Measurements from ENCODE around the gene MSLN.

MSLN gene

DNA sequence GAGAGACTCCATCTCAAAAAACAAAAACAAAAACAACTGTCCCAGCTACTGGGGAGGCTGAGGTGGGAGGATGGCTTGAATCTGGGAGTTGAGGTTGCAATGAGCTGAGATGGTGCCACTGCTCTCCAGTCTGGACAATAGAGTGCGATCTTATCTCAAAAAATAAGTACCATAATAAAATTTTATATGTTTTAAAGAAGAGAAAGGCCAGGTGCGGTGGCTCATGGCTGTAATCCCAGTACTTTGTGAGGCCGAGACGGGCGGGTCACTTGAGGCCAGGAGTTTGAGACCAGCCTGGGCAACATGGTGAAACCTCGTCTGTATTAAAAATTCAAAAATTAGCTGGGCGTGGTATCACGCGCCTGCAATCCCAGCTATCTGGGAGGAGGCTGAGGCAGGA is 16.3 kb downstream of the MSLN start:
- no peak for DNase-seq (ENCODE audit: low spot score)

DNA sequence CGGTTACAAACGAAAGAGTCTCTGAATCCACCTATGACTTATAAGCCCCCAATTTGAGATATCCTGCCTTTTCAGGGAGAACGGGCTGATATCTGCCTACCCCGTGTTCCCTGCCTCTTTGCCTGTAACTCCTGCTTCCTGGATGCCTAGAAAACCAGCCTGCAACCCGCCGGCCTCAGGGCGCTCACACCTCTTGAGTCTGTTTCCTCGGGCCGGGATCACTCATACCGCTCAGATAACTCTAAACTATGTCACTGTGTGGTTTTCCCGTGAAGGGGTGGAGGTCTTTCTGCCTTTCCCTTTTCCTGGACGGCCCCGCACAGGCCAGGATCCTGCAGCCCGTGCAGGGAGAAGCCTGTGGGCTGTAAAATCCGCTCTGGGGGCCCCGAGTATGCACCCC is 17.3 kb downstream of the MSLN start:
- DNase-seq (ENCODE audit: low spot score) = no peak

- no peak for DNase-seq (ENCODE audit: low spot score)
Observed at GRCh38 chr16:778447-778846, 17.9 kb downstream of the MSLN start.

DNA sequence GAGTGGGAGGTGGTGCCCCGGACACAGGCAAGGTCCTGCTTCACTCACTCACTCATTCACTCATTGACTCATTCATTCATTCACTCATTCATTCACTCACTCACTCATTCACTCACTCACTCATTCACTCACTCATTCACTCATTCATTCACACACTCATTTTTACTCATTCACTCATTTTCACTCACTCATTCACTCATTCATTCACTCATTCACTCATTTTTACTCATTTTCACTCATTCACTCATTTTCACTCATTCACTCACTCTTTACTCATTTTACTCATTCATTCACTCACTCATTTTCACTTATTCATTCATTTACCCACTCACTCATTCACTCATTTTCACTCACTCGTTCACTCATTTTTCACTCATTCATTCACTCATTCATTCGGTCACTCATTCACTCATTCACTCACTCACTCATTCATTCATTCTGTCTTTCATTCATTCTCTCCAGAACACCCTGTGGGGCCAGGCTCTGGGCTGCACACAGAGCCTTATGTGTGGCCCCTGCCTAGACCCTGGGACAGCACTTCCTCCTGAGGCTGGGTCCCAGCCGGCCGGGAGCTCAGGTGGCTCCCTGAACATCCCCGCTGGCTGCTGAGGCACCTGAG is 18.5 kb downstream of the MSLN start:
- DNase-seq (ENCODE audit: low spot score) = no peak

DNA sequence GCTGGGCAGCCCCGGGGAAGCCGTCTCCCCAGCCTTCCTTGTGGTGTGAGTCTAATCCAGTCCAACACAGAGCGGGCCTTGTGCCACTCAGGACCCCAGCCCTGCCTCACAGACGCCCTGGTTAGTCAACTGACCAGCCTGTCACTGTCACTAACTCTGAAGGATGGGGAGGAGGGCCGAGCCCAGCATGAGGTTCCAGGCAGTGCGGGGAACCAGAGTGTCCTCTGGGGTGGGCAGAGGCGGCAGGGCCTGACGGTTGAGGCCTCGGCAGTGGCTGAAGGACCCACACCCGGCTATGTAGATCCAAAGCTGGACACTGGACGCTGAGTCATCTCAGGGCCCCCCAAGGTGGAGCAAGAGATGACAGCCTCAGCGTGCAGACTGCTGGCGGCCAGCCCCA is 19.0 kb downstream of the MSLN start:
- DNase-seq (ENCODE audit: low spot score) = no peak

- DNase-seq (ENCODE audit: low spot score) = no peak
Observed at GRCh38 chr16:780296-780695, 19.8 kb downstream of the MSLN start.

DNA sequence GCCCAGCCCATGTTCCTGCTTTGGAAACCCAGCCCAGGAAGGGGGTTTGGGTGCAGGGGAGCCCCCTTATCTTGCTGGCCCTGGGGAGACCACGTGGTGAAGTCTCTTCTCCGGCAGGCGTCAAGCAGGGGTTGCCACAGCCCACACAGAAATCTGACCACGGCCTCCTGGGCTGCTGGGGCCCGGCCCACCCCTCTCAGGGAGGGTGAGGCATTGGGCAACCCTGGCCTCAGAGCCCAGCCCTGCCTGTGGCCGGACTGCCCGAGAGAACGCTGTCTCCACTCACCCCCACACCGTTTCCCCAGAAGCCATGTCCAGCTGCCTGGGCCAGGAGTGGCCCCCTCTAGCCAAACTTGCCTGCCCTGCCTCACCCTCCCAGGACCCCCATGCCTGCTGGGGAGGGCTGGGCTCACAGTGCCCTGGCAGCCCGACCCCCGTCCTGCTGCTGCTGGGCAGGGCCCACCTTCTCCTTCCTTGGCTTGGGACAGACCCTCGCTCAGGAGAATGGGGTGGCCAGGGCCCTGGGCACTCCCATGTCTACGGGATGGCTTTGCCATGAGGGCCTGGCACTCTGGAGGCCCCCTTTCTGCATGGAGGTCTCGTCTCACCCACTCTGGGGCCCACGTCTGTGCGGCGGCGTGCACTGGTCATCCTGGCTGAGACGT is 20.9 kb downstream of the MSLN start:
- no peak for DNase-seq (ENCODE audit: low spot score)

- DNase-seq (ENCODE audit: low spot score) = no peak
Observed at GRCh38 chr16:782258-782657, 21.7 kb downstream of the MSLN start.

GRCh38 chr16:782766-783403 is 22.4 kb downstream of the MSLN start:
- DNase-seq (ENCODE audit: low spot score) = no peak

DNA sequence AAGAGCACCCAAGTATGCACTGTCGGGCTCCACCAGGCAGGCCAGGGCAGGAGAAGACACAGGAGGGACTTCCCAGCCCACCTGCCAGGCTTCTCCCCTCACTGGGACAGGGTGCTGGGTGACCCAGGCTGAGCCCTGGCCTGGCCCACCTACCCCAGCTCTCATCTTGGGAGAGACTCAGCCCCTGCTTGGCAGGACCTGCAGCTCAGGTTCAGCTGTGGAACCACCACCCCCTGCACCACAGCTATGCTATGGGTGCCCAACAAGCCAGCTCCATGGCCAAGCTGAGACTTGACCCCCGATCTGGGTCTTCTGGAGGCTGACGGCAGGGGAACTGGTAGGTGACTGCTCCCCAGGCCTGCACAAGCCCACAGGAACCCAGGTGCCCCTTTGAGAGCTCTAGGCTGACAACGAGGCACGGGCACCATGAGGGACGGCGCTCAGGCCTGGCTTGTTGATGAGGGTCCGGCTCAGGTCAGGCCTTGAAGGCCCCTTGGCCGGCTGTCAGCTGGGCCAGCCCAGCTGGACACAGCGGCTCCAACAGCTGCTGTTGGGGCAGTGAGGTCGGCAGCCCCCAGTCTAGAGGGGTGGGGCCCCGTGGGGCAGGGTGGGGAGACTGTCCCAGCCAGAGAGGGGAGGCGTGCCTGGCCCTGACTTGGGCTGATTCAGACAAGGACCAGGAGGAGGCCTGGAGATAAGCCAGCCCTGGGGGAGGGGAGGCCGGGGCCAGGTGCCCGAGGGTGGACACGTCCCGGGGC is 23.0 kb downstream of the MSLN start:
- no peak for DNase-seq (ENCODE audit: low spot score)

DNA sequence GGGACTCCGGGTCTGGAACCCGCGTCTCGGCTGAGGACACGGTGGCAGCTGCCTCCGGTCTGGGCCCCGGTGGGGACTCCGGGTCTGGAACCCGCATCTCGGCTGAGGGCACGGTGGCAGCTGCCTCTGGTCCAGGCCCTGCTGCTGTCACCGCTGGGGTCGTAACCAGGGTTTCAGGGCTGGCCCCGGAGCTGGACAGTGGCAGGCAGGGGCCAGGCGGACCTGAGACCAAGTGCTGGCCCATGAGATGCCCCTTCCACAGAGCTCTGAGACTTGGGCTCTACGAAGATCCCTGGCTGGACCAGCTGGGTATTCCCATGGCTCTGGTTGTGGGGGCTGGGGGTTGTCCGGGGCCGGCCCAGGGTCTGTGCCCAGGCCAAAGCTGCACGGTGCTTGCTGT is 23.9 kb downstream of the MSLN start:
- DNase-seq (ENCODE audit: low spot score) = no peak

DNA sequence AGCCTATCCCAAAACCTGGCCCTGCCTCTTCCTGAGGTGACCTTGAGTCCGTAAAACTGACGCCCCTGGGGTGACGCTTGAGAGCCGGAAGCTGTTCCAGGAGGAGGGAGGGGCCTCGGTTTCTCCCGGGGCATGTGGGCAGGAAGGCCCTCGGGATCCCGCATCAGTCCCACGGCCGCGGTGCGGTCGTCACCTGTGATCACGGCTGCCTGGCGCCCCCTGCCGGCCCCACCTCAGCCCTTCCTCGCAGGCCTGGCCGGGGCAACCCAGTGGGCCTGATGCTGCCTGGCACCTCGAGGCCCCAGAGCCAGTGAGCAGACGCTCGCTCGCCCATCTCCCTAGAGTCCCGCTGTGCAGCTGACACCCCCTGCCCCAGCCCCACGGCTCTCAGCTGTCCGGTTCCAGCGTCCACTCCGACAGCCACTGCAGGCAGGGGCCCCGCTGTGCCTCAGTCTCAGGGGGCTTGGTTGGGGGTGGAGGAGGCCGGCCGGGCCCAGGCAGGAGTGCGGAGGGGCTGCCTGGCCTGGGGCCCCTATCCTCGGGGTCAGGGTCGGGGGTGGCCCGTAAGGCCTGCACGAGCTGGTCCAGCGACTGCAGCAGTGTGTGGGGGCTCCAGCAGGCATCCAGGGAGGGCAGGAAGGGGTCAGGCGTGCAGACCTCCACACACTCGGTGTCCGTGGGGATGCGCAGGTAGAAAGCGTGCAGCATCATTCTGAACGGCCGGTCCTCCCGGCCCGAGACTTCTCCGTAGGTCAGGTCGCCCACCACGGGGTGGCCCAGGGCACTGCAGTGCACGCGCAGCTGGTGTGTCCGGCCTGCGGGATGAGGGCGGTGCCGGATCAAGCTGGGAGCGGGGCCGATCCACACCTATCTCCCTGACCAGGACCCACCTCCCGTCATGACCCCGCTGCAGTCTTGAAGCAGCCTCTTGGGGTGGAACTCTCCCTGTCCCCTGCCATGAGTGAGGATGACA is 25.3 kb downstream of the MSLN start:
- peak; percentile 24 for DNase-seq (ENCODE audit: low spot score)

GRCh38 chr16:787321-787966 is 26.9 kb downstream of the MSLN start:
- no peak for DNase-seq (ENCODE audit: low spot score)

DNA sequence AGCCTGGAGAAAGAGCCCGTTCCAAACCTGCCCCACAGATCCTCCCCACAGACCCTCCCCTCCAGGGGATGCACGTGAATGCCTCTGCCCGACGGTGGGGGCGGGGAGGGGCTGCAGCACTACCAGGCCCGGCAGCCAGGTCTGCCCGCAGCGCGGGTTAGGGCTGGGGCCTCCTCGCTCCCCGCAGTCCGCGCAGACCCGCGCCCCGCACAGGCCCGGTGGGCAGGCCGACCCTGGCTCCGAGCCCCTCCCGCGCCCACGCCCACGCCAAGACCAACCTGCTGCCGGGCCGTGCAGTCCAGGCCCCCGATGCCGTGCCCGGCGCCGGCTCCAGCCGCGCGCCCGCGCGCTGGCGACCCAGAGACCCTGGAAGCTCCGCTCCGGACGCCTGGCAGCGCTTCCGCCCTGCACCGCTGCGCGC is 27.5 kb downstream of the MSLN start, which contains the start of gene RPUSD1:
Gene RPUSD1 (minus strand): TSS at position 404 of the 421 bp plus-strand sequence. CDS start 644 bp downstream, outside the sequence.
- no peak for DNase-seq (ENCODE audit: low spot score)

DNA sequence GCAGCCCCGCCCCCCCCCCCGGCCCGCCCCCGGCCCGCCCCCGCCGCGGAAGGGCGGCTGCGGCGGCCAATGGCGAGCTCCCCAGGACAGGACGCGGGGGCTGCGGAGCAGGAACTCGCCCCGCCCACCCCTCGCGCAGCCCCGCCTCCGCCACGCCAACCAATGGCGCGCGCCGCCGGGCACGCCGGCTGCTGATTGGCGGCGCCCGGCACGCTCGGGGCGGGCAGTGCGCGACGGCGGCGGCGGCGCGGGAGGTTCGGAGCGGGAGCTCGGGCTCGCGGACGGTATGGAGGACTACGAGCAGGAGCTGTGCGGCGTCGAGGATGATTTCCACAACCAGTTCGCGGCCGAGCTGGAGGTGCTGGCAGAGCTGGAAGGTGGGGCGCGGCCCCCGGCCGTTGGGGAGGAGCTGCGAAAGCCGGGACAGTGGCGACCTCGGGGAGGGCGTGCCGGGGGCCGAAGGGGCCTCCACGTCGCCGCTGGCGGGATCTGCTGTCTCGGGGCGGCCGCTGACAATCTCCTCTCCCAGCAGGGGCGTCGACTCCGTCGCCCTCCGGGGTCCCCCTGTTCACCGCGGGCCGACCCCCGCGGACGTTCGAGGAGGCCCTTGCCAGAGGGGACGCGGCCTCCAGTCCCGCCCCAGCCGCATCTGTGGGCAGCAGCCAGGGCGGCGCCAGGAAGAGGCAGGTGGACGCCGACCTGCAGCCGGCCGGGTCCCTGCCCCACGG is 28.0 kb downstream of the MSLN start, which contains the start of gene CHTF18:
Gene CHTF18 (plus strand): TSS at position 222 of the 728 bp plus-strand sequence. CDS start 65 bp downstream, at position 287.
- DNase-seq (ENCODE audit: low spot score) = peak; percentile 85

DNA sequence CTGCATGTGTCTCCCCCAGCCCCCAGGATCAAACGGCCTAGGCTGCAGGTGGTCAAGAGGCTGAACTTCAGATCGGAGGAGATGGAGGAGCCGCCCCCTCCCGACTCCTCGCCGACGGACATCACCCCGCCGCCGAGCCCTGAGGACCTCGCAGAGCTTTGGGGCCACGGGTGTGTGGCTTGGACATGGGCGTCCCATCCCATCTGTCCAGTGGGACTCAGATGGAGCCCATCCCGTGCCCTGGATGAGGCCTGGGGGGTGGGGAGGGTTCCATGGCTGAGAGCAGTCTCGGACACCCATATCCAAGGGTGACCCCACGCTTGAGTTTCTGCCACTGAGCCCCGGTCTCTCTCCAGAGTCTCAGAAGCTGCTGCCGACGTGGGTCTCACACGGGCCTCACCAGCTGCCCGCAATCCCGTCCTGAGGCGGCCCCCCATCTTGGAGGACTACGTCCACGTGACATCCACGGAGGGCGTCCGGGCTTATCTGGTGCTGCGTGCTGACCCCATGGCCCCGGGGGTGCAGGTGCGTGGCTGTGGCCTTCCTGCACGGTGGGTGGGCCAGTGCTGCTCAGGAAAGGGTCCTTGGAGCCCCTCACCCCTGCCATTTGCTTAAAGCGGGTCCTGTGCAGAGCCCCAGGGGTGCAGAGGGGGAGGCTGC is 28.8 kb downstream of the MSLN start:
- no peak for DNase-seq (ENCODE audit: low spot score)

DNA sequence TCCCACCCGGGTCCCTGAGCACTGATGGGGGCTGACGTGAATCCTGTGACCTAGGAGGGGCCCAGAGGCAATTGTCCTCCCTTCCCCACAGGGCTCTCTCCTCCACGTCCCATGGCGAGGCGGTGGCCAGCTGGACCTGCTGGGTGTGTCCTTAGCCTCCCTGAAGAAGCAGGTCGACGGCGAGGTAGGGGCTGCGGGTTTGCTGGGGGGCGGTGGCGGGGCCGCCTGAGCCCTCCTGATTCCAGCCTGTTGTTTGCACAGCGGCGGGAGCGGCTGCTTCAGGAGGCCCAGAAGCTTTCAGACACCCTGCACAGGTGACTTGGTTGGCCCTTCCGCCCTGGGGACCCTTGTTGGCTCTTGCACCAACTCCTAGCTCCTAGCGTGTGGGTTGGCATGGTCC is 29.6 kb downstream of the MSLN start:
- no peak for DNase-seq (ENCODE audit: low spot score)

DNA sequence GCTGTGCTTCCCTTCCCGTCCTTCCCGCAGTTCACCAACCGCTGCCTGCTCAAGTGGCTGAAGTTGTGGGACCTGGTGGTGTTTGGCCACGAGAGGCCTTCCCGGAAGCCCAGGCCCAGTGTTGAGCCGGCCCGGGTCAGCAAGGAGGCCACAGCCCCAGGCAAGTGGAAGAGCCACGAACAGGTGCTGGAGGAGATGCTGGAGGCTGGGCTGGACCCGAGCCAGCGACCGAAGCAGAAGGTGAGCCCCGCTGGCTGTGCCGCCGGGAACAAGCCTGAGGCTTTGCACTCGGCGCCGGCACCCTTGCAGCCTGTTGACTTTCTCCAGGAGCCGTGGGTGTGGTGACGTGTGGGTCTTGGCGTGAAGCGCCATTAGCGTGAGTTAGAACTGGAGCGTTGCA is 30.6 kb downstream of the MSLN start:
- no peak for DNase-seq (ENCODE audit: low spot score)

- DNase-seq (ENCODE audit: low spot score) = no peak
Observed at GRCh38 chr16:792221-792995, 31.9 kb downstream of the MSLN start.
